ENCODE measurements around the gene PPP2R1B. TPM values are rescaled to one million over a fixed set of nuclear protein-coding genes. Genes with fewer than 3 reads are reported as not detected.
A peak's percentile ranks its signal among the peaks of the same experiment; 100 is the strongest.

Gene PPP2R1B
- total and polyA plus RNA-seq, 4 donors: 33.2 to 316 (median 52.5) TPM

DNA sequence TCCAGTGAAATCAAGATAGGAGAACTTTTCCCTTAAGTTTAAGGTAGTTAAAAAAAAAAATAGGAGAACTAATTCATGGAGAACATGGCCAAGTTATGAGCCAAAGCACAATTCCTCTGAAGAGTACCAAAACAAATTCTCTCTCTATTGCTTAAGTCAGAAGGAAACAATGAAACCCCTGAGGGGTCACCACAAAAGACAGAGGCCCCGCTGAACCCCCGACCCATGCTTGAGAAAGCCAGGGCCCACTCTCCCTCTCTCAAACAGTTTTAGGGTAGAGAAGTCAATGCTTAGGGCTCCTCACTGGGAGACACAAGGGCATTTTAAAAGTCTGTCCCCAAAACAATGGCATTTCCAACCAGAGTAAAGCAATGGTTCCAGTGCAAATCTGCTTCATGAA is 26.9 kb downstream of the PPP2R1B start (continued):
- TF ChIP-seq, protein P1, sequence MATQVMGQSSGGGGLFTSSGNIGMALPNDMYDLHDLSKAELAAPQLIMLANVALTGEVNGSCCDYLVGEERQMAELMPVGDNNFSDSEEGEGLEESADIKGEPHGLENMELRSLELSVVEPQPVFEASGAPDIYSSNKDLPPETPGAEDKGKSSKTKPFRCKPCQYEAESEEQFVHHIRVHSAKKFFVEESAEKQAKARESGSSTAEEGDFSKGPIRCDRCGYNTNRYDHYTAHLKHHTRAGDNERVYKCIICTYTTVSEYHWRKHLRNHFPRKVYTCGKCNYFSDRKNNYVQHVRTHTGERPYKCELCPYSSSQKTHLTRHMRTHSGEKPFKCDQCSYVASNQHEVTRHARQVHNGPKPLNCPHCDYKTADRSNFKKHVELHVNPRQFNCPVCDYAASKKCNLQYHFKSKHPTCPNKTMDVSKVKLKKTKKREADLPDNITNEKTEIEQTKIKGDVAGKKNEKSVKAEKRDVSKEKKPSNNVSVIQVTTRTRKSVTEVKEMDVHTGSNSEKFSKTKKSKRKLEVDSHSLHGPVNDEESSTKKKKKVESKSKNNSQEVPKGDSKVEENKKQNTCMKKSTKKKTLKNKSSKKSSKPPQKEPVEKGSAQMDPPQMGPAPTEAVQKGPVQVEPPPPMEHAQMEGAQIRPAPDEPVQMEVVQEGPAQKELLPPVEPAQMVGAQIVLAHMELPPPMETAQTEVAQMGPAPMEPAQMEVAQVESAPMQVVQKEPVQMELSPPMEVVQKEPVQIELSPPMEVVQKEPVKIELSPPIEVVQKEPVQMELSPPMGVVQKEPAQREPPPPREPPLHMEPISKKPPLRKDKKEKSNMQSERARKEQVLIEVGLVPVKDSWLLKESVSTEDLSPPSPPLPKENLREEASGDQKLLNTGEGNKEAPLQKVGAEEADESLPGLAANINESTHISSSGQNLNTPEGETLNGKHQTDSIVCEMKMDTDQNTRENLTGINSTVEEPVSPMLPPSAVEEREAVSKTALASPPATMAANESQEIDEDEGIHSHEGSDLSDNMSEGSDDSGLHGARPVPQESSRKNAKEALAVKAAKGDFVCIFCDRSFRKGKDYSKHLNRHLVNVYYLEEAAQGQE (IDR thresholded peaks at IDR 0.05): no peak

DNA sequence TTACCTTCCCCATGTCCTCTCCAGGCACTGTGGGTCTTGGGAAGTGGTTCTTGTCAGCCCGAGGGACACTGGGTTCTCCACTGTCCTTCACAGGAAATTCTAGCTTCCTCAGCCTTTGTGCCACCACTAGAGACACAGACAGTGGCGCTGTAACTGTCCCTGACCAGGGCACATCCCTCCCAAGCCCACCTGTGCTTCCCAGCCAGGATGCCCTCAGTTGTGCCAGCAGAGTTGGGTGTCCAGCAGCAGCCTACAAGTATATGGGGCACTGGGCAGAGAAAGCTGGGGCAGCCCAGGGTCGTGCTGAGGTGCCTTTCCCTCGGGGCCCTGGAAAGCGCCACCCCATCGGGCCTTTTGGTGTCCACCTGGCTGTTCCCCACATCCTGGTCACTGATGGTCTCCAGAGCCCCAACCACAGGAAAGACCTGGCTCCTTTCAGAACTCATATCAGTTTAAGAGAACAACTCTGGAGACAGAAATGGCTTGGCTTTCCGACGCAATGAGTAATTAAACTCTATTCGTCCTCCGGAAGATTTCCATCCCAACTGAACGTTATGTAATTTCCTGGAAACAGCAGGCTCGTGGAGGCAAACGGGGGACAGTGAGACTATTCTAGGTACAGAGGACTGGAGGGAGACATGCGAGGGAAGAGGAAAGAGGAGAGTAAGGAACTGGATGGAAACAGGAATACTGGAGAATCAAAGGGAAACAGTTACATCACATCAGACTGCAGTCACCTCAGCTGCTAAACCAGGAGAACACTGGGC is 28.6 kb downstream of the PPP2R1B start:
- peak overlapping the region in 1 of 3 donors; percentile 4 for H3K4me3 ChIP-seq (ENCODE audit: low read depth in 1 of 3, low read length in 3 of 3)
- DNase-seq (ENCODE audit: low spot score): no peak

DNA sequence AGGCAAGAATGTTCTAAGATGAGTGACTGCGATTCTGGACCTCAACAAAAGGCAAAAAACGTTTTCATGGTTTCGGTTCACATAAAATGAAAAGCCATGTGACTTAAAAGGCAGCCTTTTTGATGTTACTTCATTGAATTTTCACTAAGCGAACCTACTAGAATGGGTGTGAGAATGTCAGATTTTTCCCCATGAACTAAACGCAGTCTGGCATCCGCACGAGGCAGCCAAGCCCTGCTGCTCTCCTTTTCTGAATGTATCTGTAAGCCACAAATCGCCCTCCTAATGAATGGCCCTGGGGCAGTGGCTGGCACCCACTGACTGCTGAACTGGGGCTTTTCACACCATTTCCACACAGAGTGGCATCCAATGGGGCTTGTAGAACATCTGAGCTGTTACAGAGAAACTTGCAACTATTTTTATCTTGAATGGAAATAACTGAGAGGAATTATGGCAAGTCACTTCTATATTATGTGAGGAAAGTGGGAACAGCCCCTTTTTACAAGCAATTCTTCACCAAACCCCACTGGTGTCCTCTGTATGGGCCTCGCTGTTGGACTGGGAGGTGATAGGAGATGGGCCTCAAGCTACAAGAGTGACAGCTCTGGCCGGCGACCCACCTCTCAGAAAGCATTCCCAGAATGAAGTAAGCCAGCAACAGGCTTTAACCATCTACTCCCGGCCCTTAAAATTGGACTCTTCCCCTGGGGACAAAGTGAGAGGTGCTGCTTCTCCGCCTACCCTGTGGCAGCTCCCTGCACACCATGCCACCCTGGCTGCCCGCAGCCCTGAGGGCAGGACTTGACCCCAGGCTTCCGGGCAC is 29.4 kb downstream of the PPP2R1B start:
- peaks cover 0 to 15% (median 13%) of the 10 kb centered on the region in 4 donors for H3K36me3 ChIP-seq (ENCODE audit: control insufficient read depth in 4 of 4, insufficient read depth in 3 of 4, low read depth in 1 of 4, low read length in 3 of 4)
- no peak for DNase-seq (ENCODE audit: low spot score)
- peak overlapping the region; percentile 47 to 78 for H3K9ac ChIP-seq (ENCODE audit: low read depth in 1 of 2, low read length in 2 of 2)
- WGBS: 60% methylated on average over 15 of the region's 15 CpGs
- no peak overlapping the region for H3K4me3 ChIP-seq (ENCODE audit: low read depth in 1 of 3, low read length in 3 of 3)
- no peaks in the 10 kb centered on the region for H3K9me3 ChIP-seq (ENCODE audit: control insufficient read depth in 4 of 4, low read length in 3 of 4)
- H3K27ac ChIP-seq (ENCODE audit: low read depth in 1 of 2, low read length in 2 of 2): peak overlapping the region; percentile 97 to 98
- H3K27me3 ChIP-seq (ENCODE audit: control insufficient read depth in 4 of 4, insufficient read depth in 4 of 4, low read length in 3 of 4): no peaks in the 10 kb centered on the region
- peaks cover 18 to 73% (median 46%) of the 10 kb centered on the region in 4 donors for H3K4me1 ChIP-seq (ENCODE audit: control insufficient read depth in 4 of 4, insufficient read depth in 4 of 4, low read length in 3 of 4)
- TF ChIP-seq, protein P2, sequence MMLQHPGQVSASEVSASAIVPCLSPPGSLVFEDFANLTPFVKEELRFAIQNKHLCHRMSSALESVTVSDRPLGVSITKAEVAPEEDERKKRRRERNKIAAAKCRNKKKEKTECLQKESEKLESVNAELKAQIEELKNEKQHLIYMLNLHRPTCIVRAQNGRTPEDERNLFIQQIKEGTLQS (IDR thresholded peaks at IDR 0.05): no peak
- TF ChIP-seq HNF4A (conservative IDR thresholded peaks at IDR 0.05) (peak; percentile 84 to 94), JUND (IDR thresholded peaks at IDR 0.05) (no peak), FOXA2 (IDR thresholded peaks at IDR 0.05) (no peak), EGR1 (IDR thresholded peaks at IDR 0.05; ENCODE audit: low read depth in 2 of 2) (no peak), SP1 (IDR thresholded peaks at IDR 0.05) (peak; percentile 77), GABPA (IDR thresholded peaks at IDR 0.05 in 1 of 2, conservative IDR thresholded peaks at IDR 0.05 in 1 of 2) (no peak), FOXA1 (IDR thresholded peaks at IDR 0.05) (no peak)
- TF ChIP-seq, protein P1 (IDR thresholded peaks at IDR 0.05): no peak
- TF ChIP-seq, protein P3, sequence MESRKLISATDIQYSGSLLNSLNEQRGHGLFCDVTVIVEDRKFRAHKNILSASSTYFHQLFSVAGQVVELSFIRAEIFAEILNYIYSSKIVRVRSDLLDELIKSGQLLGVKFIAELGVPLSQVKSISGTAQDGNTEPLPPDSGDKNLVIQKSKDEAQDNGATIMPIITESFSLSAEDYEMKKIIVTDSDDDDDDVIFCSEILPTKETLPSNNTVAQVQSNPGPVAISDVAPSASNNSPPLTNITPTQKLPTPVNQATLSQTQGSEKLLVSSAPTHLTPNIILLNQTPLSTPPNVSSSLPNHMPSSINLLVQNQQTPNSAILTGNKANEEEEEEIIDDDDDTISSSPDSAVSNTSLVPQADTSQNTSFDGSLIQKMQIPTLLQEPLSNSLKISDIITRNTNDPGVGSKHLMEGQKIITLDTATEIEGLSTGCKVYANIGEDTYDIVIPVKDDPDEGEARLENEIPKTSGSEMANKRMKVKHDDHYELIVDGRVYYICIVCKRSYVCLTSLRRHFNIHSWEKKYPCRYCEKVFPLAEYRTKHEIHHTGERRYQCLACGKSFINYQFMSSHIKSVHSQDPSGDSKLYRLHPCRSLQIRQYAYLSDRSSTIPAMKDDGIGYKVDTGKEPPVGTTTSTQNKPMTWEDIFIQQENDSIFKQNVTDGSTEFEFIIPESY (IDR thresholded peaks at IDR 0.05): no peak
- TF ChIP-seq, protein P4, sequence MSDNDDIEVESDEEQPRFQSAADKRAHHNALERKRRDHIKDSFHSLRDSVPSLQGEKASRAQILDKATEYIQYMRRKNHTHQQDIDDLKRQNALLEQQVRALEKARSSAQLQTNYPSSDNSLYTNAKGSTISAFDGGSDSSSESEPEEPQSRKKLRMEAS (IDR thresholded peaks at IDR 0.05): no peak

More for the DNA sequence above, 28.6 kb downstream of the PPP2R1B start:
- peak overlapping the region; percentile 97 to 98 for H3K27ac ChIP-seq (ENCODE audit: low read depth in 1 of 2, low read length in 2 of 2)
- peaks cover 0 to 22% (median 17%) of the 10 kb centered on the region in 4 donors for H3K36me3 ChIP-seq (ENCODE audit: control insufficient read depth in 4 of 4, insufficient read depth in 3 of 4, low read depth in 1 of 4, low read length in 3 of 4)
- 39% methylated on average over 14 of the region's 14 CpGs for WGBS
- H3K27me3 ChIP-seq (ENCODE audit: control insufficient read depth in 4 of 4, insufficient read depth in 4 of 4, low read length in 3 of 4): no peaks in the 10 kb centered on the region
- peak overlapping the region; percentile 47 to 77 for H3K9ac ChIP-seq (ENCODE audit: low read depth in 1 of 2, low read length in 2 of 2)
- TF ChIP-seq, protein P5, sequence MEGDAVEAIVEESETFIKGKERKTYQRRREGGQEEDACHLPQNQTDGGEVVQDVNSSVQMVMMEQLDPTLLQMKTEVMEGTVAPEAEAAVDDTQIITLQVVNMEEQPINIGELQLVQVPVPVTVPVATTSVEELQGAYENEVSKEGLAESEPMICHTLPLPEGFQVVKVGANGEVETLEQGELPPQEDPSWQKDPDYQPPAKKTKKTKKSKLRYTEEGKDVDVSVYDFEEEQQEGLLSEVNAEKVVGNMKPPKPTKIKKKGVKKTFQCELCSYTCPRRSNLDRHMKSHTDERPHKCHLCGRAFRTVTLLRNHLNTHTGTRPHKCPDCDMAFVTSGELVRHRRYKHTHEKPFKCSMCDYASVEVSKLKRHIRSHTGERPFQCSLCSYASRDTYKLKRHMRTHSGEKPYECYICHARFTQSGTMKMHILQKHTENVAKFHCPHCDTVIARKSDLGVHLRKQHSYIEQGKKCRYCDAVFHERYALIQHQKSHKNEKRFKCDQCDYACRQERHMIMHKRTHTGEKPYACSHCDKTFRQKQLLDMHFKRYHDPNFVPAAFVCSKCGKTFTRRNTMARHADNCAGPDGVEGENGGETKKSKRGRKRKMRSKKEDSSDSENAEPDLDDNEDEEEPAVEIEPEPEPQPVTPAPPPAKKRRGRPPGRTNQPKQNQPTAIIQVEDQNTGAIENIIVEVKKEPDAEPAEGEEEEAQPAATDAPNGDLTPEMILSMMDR (IDR thresholded peaks at IDR 0.05; ENCODE audit: low read depth, low read length, missing input control): peak; percentile 4
- TF ChIP-seq TAF1 (conservative IDR thresholded peaks at IDR 0.05): no peak
- peaks cover 12 to 70% (median 44%) of the 10 kb centered on the region in 4 donors for H3K4me1 ChIP-seq (ENCODE audit: control insufficient read depth in 4 of 4, insufficient read depth in 4 of 4, low read length in 3 of 4)
- H3K9me3 ChIP-seq (ENCODE audit: control insufficient read depth in 4 of 4, low read length in 3 of 4): no peaks in the 10 kb centered on the region

All from liver (tissue), 9 donors.